Activated T-cell treated with anti-CD3 and anti-CD28 coated beads, Interleukin-2, amount 50 U/mL, for 24 hours (primary cell): Measurements from ENCODE around the gene NRP1.

Experiments used
- DNase-seq: peaks from one replicate; pipeline ENCODE4 v3.0.0-alpha.2; 2020
- H3K27ac Mint-ChIP-seq: 2 replicates; pipeline ENCODE4 v1.8.0; 2020; ENCODE audit warnings: mild to moderate bottlenecking, mixed read lengths
- H3K27me3 Mint-ChIP-seq: 2 replicates; pipeline ENCODE4 v1.8.0; 2020; ENCODE audit warnings: mixed read lengths
- H3K36me3 Mint-ChIP-seq: 2 replicates; pipeline ENCODE4 v1.8.0; 2020; ENCODE audit warnings: low read depth, mixed read lengths
- H3K4me1 Mint-ChIP-seq: 2 replicates; pipeline ENCODE4 v1.8.0; 2020; ENCODE audit warnings: low read depth, mixed read lengths
- H3K4me3 Mint-ChIP-seq: 2 replicates; pipeline ENCODE4 v1.8.0; 2020; ENCODE audit warnings: mild to moderate bottlenecking, moderate library complexity, mixed read lengths
- H3K9me3 Mint-ChIP-seq: 2 replicates; pipeline ENCODE4 v1.8.0; 2020; ENCODE audit warnings: mixed read lengths

Gene NRP1

GRCh38 chr10:33335801-33336581 lies 1.5 kb upstream of the NRP1 start:
- H3K9me3 Mint-ChIP-seq: no peaks in the 10 kb centered on the region
- peaks cover 28% of the 10 kb centered on the region for H3K4me1 Mint-ChIP-seq
- no peaks in the 10 kb centered on the region for H3K36me3 Mint-ChIP-seq
- H3K27ac Mint-ChIP-seq: no peak overlapping the region
- DNase-seq: peak; percentile 38
- H3K27me3 Mint-ChIP-seq: peaks cover 70% of the 10 kb centered on the region
- peak overlapping the region; percentile 54 for H3K4me3 Mint-ChIP-seq

GRCh38 chr10:33335551-33335800 lies 1.0 kb upstream of the NRP1 start:
- Mint-ChIP-seq H3K4me1 (peaks cover 30% of the 10 kb centered on the region), H3K4me3 (peak overlapping the region; percentile 54), H3K27me3 (peaks cover 75% of the 10 kb centered on the region)

GRCh38 chr10:33334805-33335550 lies 511 bp upstream of the NRP1 start:
- Mint-ChIP-seq H3K9me3 (no peaks in the 10 kb centered on the region), H3K27ac (no peak overlapping the region), H3K27me3 (peaks cover 80% of the 10 kb centered on the region), H3K4me3 (peak overlapping the region; percentile 75), H3K36me3 (no peaks in the 10 kb centered on the region), H3K4me1 (peaks cover 30% of the 10 kb centered on the region)
- DNase-seq: peak; percentile 73

More at GRCh38 chr10:33335551-33335800, 1.0 kb upstream of the NRP1 start:
- DNase-seq: no peak
- H3K9me3 Mint-ChIP-seq: no peaks in the 10 kb centered on the region
- no peak overlapping the region for H3K27ac Mint-ChIP-seq
- no peaks in the 10 kb centered on the region for H3K36me3 Mint-ChIP-seq

GRCh38 chr10:33333260-33334101 lies 986 bp downstream of the NRP1 start:
- H3K4me1 Mint-ChIP-seq: peaks cover 30% of the 10 kb centered on the region
- no peak for DNase-seq
- no peaks in the 10 kb centered on the region for H3K36me3 Mint-ChIP-seq

GRCh38 chr10:33332183-33333065 lies 2.0 kb downstream of the NRP1 start:
- Mint-ChIP-seq H3K27me3 (peaks cover 81% of the 10 kb centered on the region), H3K27ac (no peak overlapping the region), H3K9me3 (no peaks in the 10 kb centered on the region), H3K4me3 (no peak overlapping the region), H3K4me1 (peaks cover 30% of the 10 kb centered on the region), H3K36me3 (no peaks in the 10 kb centered on the region)
- no peak for DNase-seq

More at GRCh38 chr10:33333260-33334101, 986 bp downstream of the NRP1 start:
- Mint-ChIP-seq H3K27me3 (peaks cover 80% of the 10 kb centered on the region), H3K4me3 (peak overlapping the region; percentile 75), H3K27ac (peak overlapping the region; percentile 18), H3K9me3 (no peaks in the 10 kb centered on the region)

- no peaks in the 10 kb centered on the region for H3K36me3 Mint-ChIP-seq
Observed at GRCh38 chr10:33331379-33331694, 3.1 kb downstream of the NRP1 start.

GRCh38 chr10:33330543-33331378 lies 3.7 kb downstream of the NRP1 start:
- Mint-ChIP-seq H3K27ac (no peak overlapping the region), H3K27me3 (peaks cover 72% of the 10 kb centered on the region), H3K4me1 (peaks cover 24% of the 10 kb centered on the region), H3K36me3 (no peaks in the 10 kb centered on the region), H3K4me3 (no peak overlapping the region), H3K9me3 (no peaks in the 10 kb centered on the region)
- peak; percentile 84 for DNase-seq

More at GRCh38 chr10:33331379-33331694, 3.1 kb downstream of the NRP1 start:
- Mint-ChIP-seq H3K27ac (no peak overlapping the region), H3K27me3 (peaks cover 76% of the 10 kb centered on the region), H3K9me3 (no peaks in the 10 kb centered on the region), H3K4me3 (no peak overlapping the region), H3K4me1 (peaks cover 28% of the 10 kb centered on the region)
- DNase-seq: no peak

- Mint-ChIP-seq H3K36me3 (no peaks in the 10 kb centered on the region), H3K4me3 (no peak overlapping the region), H3K9me3 (no peaks in the 10 kb centered on the region), H3K27me3 (peaks cover 66% of the 10 kb centered on the region), H3K4me1 (peaks cover 16% of the 10 kb centered on the region), H3K27ac (no peak overlapping the region)
- DNase-seq: no peak
Observed at GRCh38 chr10:33329178-33329577, 5.3 kb downstream of the NRP1 start.

- H3K27ac Mint-ChIP-seq: no peak overlapping the region
- H3K36me3 Mint-ChIP-seq: no peaks in the 10 kb centered on the region
- H3K9me3 Mint-ChIP-seq: no peaks in the 10 kb centered on the region
- no peak for DNase-seq
- no peak overlapping the region for H3K4me3 Mint-ChIP-seq
- peaks cover 61% of the 10 kb centered on the region for H3K27me3 Mint-ChIP-seq
- peaks cover 9% of the 10 kb centered on the region for H3K4me1 Mint-ChIP-seq
Observed at GRCh38 chr10:33328253-33328652, 6.2 kb downstream of the NRP1 start.

GRCh38 chr10:33327751-33328150 lies 6.7 kb downstream of the NRP1 start:
- Mint-ChIP-seq H3K36me3 (no peaks in the 10 kb centered on the region), H3K27me3 (peaks cover 56% of the 10 kb centered on the region), H3K4me3 (no peak overlapping the region)

GRCh38 chr10:33326933-33327332 lies 7.5 kb downstream of the NRP1 start:
- H3K27ac Mint-ChIP-seq: no peak overlapping the region
- no peak overlapping the region for H3K4me3 Mint-ChIP-seq
- H3K4me1 Mint-ChIP-seq: peaks cover 8% of the 10 kb centered on the region
- H3K9me3 Mint-ChIP-seq: no peaks in the 10 kb centered on the region
- peaks cover 48% of the 10 kb centered on the region for H3K27me3 Mint-ChIP-seq
- H3K36me3 Mint-ChIP-seq: no peaks in the 10 kb centered on the region
- no peak for DNase-seq

More at GRCh38 chr10:33327751-33328150, 6.7 kb downstream of the NRP1 start:
- H3K27ac Mint-ChIP-seq: no peak overlapping the region
- H3K4me1 Mint-ChIP-seq: peaks cover 8% of the 10 kb centered on the region
- H3K9me3 Mint-ChIP-seq: no peaks in the 10 kb centered on the region
- DNase-seq: no peak

GRCh38 chr10:33325929-33326328 lies 8.5 kb downstream of the NRP1 start:
- Mint-ChIP-seq H3K4me3 (no peak overlapping the region), H3K9me3 (no peaks in the 10 kb centered on the region), H3K36me3 (no peaks in the 10 kb centered on the region), H3K4me1 (peaks cover 5% of the 10 kb centered on the region), H3K27ac (no peak overlapping the region), H3K27me3 (peaks cover 37% of the 10 kb centered on the region)
- DNase-seq: no peak

- Mint-ChIP-seq H3K4me3 (no peak overlapping the region), H3K36me3 (no peaks in the 10 kb centered on the region)
Observed at GRCh38 chr10:33323721-33324120, 10.7 kb downstream of the NRP1 start.

More at GRCh38 chr10:33323721-33324120, 10.7 kb downstream of the NRP1 start:
- DNase-seq: no peak
- Mint-ChIP-seq H3K27me3 (peaks cover 17% of the 10 kb centered on the region), H3K4me1 (no peaks in the 10 kb centered on the region), H3K27ac (no peak overlapping the region), H3K9me3 (no peaks in the 10 kb centered on the region)
